Measurements from ENCODE around the gene JAZF1. TPM values are rescaled to one million over a fixed set of nuclear protein-coding genes. Genes with fewer than 3 reads are reported as not detected.

The JAZF1 gene
- polyA plus RNA-seq, 3 donors = 2.6 to 25.1 (median 8.3) TPM

GRCh38 chr7:27836536-27836935 is 344.1 kb downstream of the JAZF1 start:
- H3K27ac ChIP-seq (ENCODE audit: low read depth, low read length) = no peak overlapping the region
- WGBS, 3 donors = 93 to 98% (median 93%) methylated on average over 2 of the region's 2 CpGs

DNA sequence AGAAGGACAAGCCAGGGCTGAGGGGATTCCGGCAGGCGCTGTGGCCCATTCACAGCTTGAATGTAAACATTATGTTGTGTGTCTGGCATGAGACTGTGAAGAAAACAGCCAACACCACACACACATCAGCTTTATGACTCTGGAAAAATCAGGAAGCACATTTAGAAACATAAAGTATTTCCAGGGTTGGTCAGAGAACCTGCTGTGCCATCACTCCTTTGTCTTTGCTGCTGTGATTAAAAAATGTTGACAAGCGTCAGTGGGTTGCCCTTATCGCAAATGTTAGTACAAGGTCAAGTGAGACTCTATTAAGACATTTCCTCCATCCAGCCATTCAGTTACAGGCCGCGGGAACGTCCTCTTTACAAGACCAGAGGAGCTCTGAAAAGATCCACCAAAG is 345.2 kb downstream of the JAZF1 start:
- H3K27ac ChIP-seq (ENCODE audit: low read depth, low read length) = no peak overlapping the region
- WGBS, 3 donors = 54 to 83% (median 72%) methylated on average over 7 of the region's 7 CpGs

DNA sequence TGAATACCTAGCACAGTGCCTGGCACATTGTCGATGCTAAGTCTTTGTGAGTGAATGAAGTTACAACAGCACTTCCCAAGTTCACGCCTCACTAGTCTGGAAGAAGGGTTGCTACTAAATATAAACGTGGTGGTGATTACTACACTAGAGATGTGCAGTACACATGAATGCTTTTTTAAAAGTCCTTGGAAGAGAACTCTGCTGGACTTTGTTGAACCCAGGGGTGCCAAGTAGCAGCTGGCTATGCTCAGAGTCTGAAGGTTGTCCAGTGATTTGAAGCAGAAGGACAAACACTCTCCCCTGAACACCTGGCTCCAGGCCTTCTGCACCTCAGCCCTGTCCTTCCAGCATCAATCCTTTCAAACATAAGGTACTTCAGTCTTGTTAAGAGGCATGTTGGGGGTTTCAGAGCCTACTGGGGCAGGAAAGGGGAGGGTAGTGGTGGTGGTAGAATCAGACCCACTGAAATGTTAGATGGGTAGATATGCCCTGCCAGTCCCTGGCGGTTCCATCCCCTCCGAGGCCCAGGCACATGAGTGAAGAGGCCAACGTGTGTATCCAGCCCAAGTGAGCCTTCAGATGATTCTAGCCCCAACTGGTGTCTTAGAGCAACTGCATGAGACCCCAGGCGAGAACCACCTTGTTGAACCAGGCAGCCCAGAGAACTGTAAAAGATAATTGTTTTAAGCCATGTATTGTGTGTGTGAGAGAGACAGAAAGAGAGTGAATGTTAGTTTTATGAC is 346.2 kb downstream of the JAZF1 start:
- no peak overlapping the region for H3K27ac ChIP-seq (ENCODE audit: low read depth, low read length)

GRCh38 chr7:27826357-27826756 is 354.2 kb downstream of the JAZF1 start:
- WGBS, 3 donors = 79 to 95% (median 90%) methylated on average over 5 of the region's 5 CpGs
- H3K27ac ChIP-seq (ENCODE audit: low read depth, low read length) = no peak overlapping the region

More for the DNA sequence above, 346.2 kb downstream of the JAZF1 start:
- 86 to 89% (median 88%) methylated on average over 7 of the region's 7 CpGs for WGBS, 3 donors

- no peak overlapping the region for H3K27ac ChIP-seq (ENCODE audit: low read depth, low read length)
- 68 to 88% (median 71%) methylated on average over 2 of the region's 2 CpGs for WGBS, 3 donors
Observed at GRCh38 chr7:27825891-27826290, 354.7 kb downstream of the JAZF1 start.

DNA sequence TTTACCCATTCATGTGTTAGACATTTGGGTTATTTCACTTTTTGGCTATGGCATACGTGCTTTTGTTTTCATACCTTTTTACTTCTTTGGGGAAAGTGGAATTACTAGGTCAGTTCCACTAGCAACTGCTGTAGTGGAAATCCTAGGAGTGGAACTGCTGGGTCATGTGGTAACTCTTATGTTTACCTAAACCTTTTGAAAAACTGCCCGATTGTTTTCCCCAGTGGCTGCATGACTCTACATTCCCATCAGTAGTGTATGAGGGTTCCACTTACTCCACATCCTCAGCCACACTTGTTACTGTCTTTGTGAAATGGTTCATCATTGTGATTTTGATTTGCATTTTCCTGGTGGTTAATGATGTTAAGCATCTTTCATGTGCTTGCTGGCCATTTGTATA is 358.4 kb downstream of the JAZF1 start:
- WGBS, 3 donors = 77 to 86% (median 78%) methylated on average over 2 of the region's 2 CpGs
- H3K27ac ChIP-seq (ENCODE audit: low read depth, low read length) = no peak overlapping the region

- WGBS, 3 donors = 77 to 87% (median 80%) methylated on average over 2 of the region's 2 CpGs
- H3K27ac ChIP-seq (ENCODE audit: low read depth, low read length) = no peak overlapping the region
Observed at GRCh38 chr7:27812706-27813105, 367.9 kb downstream of the JAZF1 start.

- no peak overlapping the region for H3K27ac ChIP-seq (ENCODE audit: low read depth, low read length)
- WGBS, 3 donors = 78 to 95% (median 82%) methylated on average over 4 of the region's 4 CpGs
Observed at GRCh38 chr7:27810186-27810585, 370.4 kb downstream of the JAZF1 start.

- 83 to 96% (median 87%) methylated on average over 2 of the region's 2 CpGs for WGBS, 3 donors
Observed at GRCh38 chr7:27808626-27809025, 372.0 kb downstream of the JAZF1 start.

DNA sequence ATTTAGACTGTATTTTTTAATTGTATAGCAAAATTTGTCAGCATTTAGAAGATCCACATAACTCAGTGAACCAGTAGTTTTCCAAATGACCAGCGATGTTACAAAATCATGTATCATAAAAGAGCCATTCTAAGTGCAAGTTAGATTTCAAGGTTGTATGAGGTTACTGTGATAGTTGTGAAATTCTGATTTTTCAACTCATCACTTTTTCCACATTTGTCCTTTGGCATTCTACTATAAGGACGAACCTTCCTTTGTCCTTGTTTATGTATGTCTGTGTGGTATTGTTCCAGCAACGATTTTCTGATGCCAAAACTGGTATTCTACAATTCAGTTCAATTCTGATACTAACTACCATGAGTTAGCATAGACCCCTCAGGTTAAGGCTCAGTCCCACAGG is 376.5 kb downstream of the JAZF1 start:
- 71 to 88% (median 83%) methylated on average over 3 of the region's 3 CpGs for WGBS, 3 donors
- H3K27ac ChIP-seq (ENCODE audit: low read depth, low read length) = no peak overlapping the region

More at GRCh38 chr7:27808626-27809025, 372.0 kb downstream of the JAZF1 start:
- H3K27ac ChIP-seq (ENCODE audit: low read depth, low read length) = no peak overlapping the region

- no peak overlapping the region for H3K27ac ChIP-seq (ENCODE audit: low read depth, low read length)
- WGBS, 3 donors = 65 to 84% (median 75%) methylated on average over 2 of the region's 2 CpGs
Observed at GRCh38 chr7:27802999-27803398, 377.6 kb downstream of the JAZF1 start.

DNA sequence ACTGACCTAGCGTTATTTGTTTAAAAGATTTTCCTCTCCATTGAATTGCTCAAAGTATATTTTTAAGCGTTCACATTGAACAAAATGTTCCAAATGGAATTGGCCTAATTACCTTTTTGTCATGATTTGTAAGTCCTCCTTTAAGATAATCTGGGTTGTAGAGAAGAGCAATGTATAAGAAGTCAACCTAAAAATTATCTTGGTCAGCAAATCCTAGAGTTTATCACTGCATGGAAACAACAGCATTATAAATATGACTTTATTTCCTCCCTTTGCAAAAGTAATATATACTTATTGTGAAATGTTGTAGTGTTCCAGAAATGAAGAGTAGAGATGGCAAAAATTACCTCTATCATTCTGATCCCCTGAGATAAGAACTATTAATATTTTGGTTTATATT is 381.4 kb downstream of the JAZF1 start:
- H3K27ac ChIP-seq (ENCODE audit: low read depth, low read length) = no peak overlapping the region
- 98 to 99% (median 98%) methylated on average over 2 of the region's 2 CpGs for WGBS, 3 donors

DNA sequence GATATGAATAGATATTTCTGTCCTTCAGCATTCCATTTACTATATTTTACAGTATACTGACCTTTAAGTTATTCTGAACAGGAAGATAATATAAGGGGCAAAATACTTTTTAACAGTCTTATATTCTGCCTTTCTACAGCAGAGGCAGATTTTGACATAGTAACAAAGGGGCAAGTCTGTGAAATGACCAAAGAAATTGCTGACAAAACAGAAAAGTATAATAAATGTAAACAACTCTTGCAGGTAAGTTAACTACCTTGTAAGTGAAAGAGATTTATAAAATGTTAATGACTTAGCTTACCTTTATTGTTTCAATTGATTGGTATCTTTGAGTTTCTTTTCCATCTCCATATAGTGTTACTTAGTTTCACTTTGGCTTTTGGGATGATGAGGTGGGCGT is 384.6 kb downstream of the JAZF1 start:
- WGBS, 3 donors = 96 to 100% (median 97%) methylated on average over 1 of the region's 1 CpG
- H3K27ac ChIP-seq (ENCODE audit: low read depth, low read length) = no peak overlapping the region

DNA sequence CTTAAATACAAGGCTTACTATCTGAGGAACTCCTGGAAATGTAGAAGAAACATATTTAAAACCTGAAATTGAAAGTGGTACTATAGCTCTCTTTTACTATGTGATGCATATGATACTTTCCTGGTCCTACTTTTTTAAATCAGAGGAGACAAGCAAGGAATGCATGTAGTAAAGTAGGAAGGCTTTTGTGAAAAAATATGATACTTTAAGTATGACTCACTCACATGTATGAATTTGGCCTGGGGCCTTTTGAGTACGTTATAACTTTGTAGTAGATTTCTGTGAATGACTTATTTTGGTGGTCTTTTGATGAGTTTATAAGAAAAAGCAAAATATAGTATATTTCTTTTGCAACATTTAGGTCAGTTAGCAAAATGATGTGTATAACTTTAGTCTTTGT is 386.8 kb downstream of the JAZF1 start:
- no peak overlapping the region for H3K27ac ChIP-seq (ENCODE audit: low read depth, low read length)
- WGBS, 3 donors = 68 to 78% (median 73%) methylated on average over 1 of the region's 1 CpG

DNA sequence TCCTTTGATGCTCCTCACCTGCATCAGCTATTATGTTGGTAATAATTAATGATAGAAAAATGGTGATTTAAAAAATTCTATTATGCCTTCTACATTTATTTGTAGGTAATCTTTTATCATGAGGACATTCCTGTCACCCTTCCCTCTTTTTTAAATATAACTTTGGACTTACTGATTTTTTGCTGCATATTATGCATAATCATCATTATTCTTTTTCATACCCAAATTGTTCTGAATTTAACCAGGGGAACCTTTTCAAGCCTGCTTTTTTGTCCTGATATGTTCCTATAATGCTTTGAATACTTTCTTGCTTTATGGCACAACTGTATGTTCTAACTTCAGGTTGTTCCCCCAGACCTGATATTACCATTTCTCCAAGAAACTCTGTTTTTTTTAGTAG is 392.2 kb downstream of the JAZF1 start:
- no peak overlapping the region for H3K27ac ChIP-seq (ENCODE audit: low read depth, low read length)

DNA sequence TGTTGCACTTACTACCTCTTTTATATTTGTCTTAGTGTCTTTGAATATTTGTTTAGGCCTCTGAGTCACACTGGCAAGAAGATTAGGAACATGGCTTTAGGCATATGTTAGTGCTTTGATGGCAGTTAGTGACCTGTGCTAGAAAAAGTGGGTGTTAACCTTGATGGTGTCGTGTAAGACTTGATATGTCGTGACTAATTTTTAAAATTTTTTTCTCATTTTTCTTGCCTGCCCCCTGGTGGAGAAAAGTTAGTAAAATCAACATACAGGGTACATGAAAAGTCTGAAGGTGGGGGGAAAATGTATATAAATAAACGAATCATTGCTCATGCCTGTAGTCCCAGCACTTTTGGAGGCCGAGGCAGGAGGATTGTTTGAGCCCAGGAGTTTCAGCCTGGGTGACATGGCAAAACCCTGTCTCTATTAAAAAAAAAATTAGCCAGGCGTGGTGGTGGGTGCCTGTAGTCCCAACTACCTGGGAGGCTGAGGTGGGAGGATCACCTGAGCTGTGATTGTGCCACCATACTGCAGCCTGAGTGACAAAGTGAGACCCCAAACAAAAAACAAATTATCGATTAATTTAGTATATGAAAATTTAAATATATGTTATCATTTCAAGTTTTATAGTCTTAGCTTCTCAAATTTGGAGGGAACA is 396.1 kb downstream of the JAZF1 start:
- 56 to 63% (median 58%) methylated on average over 6 of the region's 6 CpGs for WGBS, 3 donors
- no peak overlapping the region for H3K27ac ChIP-seq (ENCODE audit: low read depth, low read length)

- whole genome bisulfite sequencing, 3 donors = 42 to 54% (median 49%) methylated on average over 2 of the region's 2 CpGs
- H3K27ac ChIP-seq (ENCODE audit: low read depth, low read length) = no peak overlapping the region
Observed at GRCh38 chr7:27782849-27783248, 397.7 kb downstream of the JAZF1 start.

- 84 to 87% (median 87%) methylated on average over 2 of the region's 2 CpGs for WGBS, 3 donors
- H3K27ac ChIP-seq (ENCODE audit: low read depth, low read length) = no peak overlapping the region
Observed at GRCh38 chr7:27781188-27781587, 399.4 kb downstream of the JAZF1 start.
